Ishikawa (cell line): ENCODE measurements around the gene GH1.

Source experiments
- CEBPB ChIP-seq: IDR thresholded peaks from 2 replicates; pipeline ENCODE4 v1.6.1; 2012
- CREB1 ChIP-seq: IDR thresholded peaks from 2 replicates; pipeline ENCODE4 v1.6.1; 2012; ENCODE audit warnings: low read depth
- EGR1 ChIP-seq: IDR thresholded peaks from 2 replicates; pipeline ENCODE4 v1.6.1; 2012
- EP300 ChIP-seq: IDR thresholded peaks from 2 replicates; pipeline ENCODE4 v1.6.1; 2012; ENCODE audit warnings: borderline replicate concordance
- FOXM1 ChIP-seq: IDR thresholded peaks from 2 replicates; pipeline ENCODE4 v1.6.1; 2012; ENCODE audit warnings: low read depth, borderline replicate concordance
- NFIC ChIP-seq: IDR thresholded peaks from 2 replicates; pipeline ENCODE4 v1.6.1; 2012
- RAD21 ChIP-seq: IDR thresholded peaks from 2 replicates; pipeline ENCODE4 v1.6.1; 2012; ENCODE audit warnings: low read depth
- TAF1 ChIP-seq: IDR thresholded peaks from 2 replicates; pipeline ENCODE4 v1.6.1; 2012; ENCODE audit warnings: low read depth, mild to moderate bottlenecking
- TCF12 ChIP-seq: IDR thresholded peaks from 2 replicates; pipeline ENCODE4 v1.6.1; 2012; ENCODE audit warnings: low read depth
- TEAD4 ChIP-seq: IDR thresholded peaks from 2 replicates; pipeline ENCODE4 v1.6.1; 2012
- YY1 ChIP-seq: IDR thresholded peaks from 2 replicates; pipeline ENCODE4 v1.6.1; 2012; ENCODE audit warnings: low read depth
- ZBTB7A ChIP-seq: IDR thresholded peaks from 2 replicates; pipeline ENCODE4 v1.6.1; 2012; ENCODE audit warnings: low read depth
- TF ChIP-seq, protein P1 (sequence below): IDR thresholded peaks from 2 replicates; pipeline ENCODE4 v1.6.1; 2012
- TF ChIP-seq, protein P2 (sequence below): IDR thresholded peaks from 2 replicates; pipeline ENCODE4 v1.6.1; 2012
- TF ChIP-seq, protein P3 (sequence below): IDR thresholded peaks from 2 replicates; pipeline ENCODE4 v1.6.1; 2012; ENCODE audit warnings: low read depth, mild to moderate bottlenecking

The GH1 gene

DNA sequence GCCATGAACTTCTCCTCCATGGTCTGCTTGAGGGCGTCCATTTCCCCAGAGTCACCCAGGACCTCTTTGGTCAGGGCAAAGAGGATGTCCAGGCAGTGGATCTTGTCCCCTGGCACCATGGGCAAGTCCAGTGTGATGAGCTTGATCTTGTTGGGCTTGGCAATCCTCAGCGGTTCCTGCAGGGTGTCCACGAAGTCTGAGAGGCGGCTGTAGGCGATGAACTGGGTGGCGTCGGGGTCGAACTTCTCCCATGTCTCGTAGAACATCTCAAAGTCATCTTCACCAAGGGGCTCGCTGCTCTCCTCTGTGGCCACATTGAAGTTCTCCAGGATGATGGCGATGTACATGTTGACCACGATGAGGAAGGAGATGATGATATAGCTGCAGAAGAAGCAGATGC is 22.5 kb upstream of the GH1 start:
- TF ChIP-seq EP300 (no peak), FOXM1 (no peak), YY1 (no peak), TCF12 (no peak), TAF1 (no peak), ZBTB7A (no peak), RAD21 (no peak), NFIC (no peak), CEBPB (no peak), EGR1 (no peak), TEAD4 (no peak)
- TF ChIP-seq, protein P1, sequence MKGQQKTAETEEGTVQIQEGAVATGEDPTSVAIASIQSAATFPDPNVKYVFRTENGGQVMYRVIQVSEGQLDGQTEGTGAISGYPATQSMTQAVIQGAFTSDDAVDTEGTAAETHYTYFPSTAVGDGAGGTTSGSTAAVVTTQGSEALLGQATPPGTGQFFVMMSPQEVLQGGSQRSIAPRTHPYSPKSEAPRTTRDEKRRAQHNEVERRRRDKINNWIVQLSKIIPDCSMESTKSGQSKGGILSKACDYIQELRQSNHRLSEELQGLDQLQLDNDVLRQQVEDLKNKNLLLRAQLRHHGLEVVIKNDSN: no peak
- TF ChIP-seq, protein P2, sequence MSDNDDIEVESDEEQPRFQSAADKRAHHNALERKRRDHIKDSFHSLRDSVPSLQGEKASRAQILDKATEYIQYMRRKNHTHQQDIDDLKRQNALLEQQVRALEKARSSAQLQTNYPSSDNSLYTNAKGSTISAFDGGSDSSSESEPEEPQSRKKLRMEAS: no peak
- TF ChIP-seq, protein P3, sequence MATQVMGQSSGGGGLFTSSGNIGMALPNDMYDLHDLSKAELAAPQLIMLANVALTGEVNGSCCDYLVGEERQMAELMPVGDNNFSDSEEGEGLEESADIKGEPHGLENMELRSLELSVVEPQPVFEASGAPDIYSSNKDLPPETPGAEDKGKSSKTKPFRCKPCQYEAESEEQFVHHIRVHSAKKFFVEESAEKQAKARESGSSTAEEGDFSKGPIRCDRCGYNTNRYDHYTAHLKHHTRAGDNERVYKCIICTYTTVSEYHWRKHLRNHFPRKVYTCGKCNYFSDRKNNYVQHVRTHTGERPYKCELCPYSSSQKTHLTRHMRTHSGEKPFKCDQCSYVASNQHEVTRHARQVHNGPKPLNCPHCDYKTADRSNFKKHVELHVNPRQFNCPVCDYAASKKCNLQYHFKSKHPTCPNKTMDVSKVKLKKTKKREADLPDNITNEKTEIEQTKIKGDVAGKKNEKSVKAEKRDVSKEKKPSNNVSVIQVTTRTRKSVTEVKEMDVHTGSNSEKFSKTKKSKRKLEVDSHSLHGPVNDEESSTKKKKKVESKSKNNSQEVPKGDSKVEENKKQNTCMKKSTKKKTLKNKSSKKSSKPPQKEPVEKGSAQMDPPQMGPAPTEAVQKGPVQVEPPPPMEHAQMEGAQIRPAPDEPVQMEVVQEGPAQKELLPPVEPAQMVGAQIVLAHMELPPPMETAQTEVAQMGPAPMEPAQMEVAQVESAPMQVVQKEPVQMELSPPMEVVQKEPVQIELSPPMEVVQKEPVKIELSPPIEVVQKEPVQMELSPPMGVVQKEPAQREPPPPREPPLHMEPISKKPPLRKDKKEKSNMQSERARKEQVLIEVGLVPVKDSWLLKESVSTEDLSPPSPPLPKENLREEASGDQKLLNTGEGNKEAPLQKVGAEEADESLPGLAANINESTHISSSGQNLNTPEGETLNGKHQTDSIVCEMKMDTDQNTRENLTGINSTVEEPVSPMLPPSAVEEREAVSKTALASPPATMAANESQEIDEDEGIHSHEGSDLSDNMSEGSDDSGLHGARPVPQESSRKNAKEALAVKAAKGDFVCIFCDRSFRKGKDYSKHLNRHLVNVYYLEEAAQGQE: no peak

DNA sequence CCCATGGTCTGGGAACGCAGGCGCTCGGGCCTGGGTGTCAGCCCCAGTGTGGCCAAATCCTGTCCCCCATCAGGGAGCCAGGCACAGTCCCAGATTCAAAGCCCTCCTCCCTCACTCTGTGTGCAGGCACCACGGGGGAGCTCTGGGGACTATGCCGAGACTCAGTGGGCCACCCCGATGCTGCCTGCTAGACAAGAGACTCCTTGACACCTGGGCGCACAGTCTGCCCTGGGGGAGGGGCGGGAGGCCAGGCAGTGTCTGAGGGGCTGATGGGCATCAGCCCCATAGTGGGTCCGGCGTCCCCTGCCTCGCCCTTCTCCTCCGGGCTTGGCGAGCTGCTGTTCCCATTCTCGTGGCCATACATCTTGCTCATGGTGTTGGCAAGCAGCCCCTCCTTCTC is 21.9 kb upstream of the GH1 start:
- TF ChIP-seq RAD21: no peak
- TF ChIP-seq, protein P1: no peak
- no peak for TF ChIP-seq CEBPB
- no peak for TF ChIP-seq NFIC
- no peak for TF ChIP-seq EP300
- TF ChIP-seq FOXM1: no peak
- no peak for TF ChIP-seq TCF12
- TF ChIP-seq CREB1: no peak
- TF ChIP-seq, protein P2: no peak
- TF ChIP-seq EGR1: no peak
- TF ChIP-seq, protein P3: no peak
- no peak for TF ChIP-seq ZBTB7A
- no peak for TF ChIP-seq YY1
- TF ChIP-seq TAF1: no peak
- TF ChIP-seq TEAD4: no peak

DNA sequence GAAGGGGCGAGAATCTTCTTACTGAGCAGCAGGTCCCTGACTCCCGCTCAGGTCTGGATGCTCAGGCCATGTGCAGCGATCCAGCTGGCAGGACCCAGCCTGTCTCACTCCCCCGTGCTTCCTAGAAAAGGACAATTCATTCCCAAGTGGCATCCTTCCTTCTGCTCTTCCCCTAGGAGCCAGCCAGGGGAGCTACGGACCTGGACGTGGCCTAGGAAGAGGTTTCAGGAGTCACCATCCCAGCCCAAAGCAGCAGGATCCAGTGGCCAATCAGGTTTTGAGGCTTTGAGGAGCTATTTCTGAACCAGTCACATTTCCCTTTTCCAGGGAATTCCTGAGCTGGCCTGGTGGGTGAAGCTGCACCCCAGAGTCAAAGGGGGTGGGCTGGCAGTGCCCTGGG is 21.2 kb upstream of the GH1 start:
- TF ChIP-seq, protein P2: no peak
- TF ChIP-seq, protein P3: no peak
- TF ChIP-seq RAD21: no peak
- no peak for TF ChIP-seq YY1
- no peak for TF ChIP-seq ZBTB7A
- TF ChIP-seq EGR1: no peak
- TF ChIP-seq, protein P1: no peak
- no peak for TF ChIP-seq TAF1
- no peak for TF ChIP-seq TEAD4
- no peak for TF ChIP-seq CEBPB
- no peak for TF ChIP-seq FOXM1

DNA sequence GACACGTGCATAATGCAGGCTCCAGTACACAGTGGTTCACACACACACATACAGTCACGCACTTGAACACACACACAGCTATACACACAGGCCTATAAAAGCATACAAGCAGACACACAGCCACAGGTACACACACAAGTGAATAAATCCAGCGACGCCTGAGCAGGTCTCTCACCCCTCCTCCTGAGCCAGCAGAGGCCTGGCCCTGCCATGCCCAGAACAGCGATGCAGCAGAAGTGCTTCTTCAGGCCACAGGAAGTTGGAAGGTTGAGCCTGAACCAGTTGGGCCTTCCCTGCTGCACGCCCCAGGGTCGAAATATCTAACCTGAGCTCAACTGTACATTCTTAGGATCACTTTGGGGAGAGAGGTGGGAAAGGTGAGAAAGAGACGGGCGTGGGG is 20.8 kb upstream of the GH1 start:
- TF ChIP-seq TAF1: no peak
- TF ChIP-seq YY1: no peak
- TF ChIP-seq, protein P3: no peak
- no peak for TF ChIP-seq RAD21
- TF ChIP-seq CEBPB: no peak
